ENCODE results near the gene P2RX3. TPM values are rescaled to one million over a fixed set of nuclear protein-coding genes. Genes with fewer than 3 reads are reported as not detected.
"Not testable (repeated sequence)": the region's sequence is repeated elsewhere in the genome, so short reads cannot be mapped to it uniquely, and the experiment has no call there.

Gene P2RX3
- total RNA-seq, 2 experiments from 2014 or later = not detected

GRCh38 chr11:57358991-57359390 is 20.8 kb downstream of the P2RX3 start:
- DNase-seq = no peak
- POLR2A ChIA-PET = no interaction called here
- ATAC-seq = no peak
- Mint-ChIP-seq H3K4me1 (ENCODE audit: low read depth) (no peaks in the 10 kb centered on the region), H3K9me3 (ENCODE audit: insufficient read depth) (no peaks in the 10 kb centered on the region), H3K27me3 (ENCODE audit: low read depth) (peaks cover 19% of the 10 kb centered on the region), H3K4me3 (no peak overlapping the region), H3K27ac (no peak overlapping the region), H3K36me3 (ENCODE audit: low read depth) (no peaks in the 10 kb centered on the region)
- CTCF ChIA-PET = interaction anchor here (1.4 kb wide), 2 partner anchors 72 to 125 kb away, joined by 3 to 4 read pairs; no protein-coding TSS in a partner anchor

- Mint-ChIP-seq H3K9me3 (ENCODE audit: insufficient read depth) (no peaks in the 10 kb centered on the region), H3K27ac (no peak overlapping the region), H3K27me3 (ENCODE audit: low read depth) (peaks cover 19% of the 10 kb centered on the region), H3K4me3 (no peak overlapping the region), H3K36me3 (ENCODE audit: low read depth) (no peaks in the 10 kb centered on the region), H3K4me1 (ENCODE audit: low read depth) (no peaks in the 10 kb centered on the region)
- CTCF ChIA-PET = interaction anchor here (0.8 to 1.4 kb wide), 3 partner anchors 71 to 134 kb away, joined by 3 to 4 read pairs (median 3); no protein-coding TSS in a partner anchor
- POLR2A ChIA-PET = no interaction called here
- no peak for DNase-seq
- no peak for ATAC-seq
Observed at GRCh38 chr11:57359396-57359795, 21.2 kb downstream of the P2RX3 start.

- Mint-ChIP-seq H3K4me3 (no peak overlapping the region), H3K27me3 (ENCODE audit: low read depth) (peaks cover 13% of the 10 kb centered on the region), H3K4me1 (ENCODE audit: low read depth) (no peaks in the 10 kb centered on the region), H3K9me3 (ENCODE audit: insufficient read depth) (no peaks in the 10 kb centered on the region), H3K36me3 (ENCODE audit: low read depth) (no peaks in the 10 kb centered on the region), H3K27ac (no peak overlapping the region)
- POLR2A ChIA-PET = no interaction called here
- no peak for DNase-seq
- no peak for ATAC-seq
- CTCF ChIA-PET = interaction anchor here (0.8 to 1.9 kb wide), 5 partner anchors 14 to 133 kb away, joined by 3 to 7 read pairs (median 3); partner anchors contain the start of gene RTN4RL2
Observed at GRCh38 chr11:57359896-57360690, 21.9 kb downstream of the P2RX3 start.

- no peak for DNase-seq
- Mint-ChIP-seq H3K9me3 (ENCODE audit: insufficient read depth) (no peaks in the 10 kb centered on the region), H3K27me3 (ENCODE audit: low read depth) (peaks cover 12% of the 10 kb centered on the region), H3K4me1 (ENCODE audit: low read depth) (no peaks in the 10 kb centered on the region), H3K27ac (no peak overlapping the region), H3K36me3 (ENCODE audit: low read depth) (no peaks in the 10 kb centered on the region), H3K4me3 (no peak overlapping the region)
- POLR2A ChIA-PET = interaction anchor here (1.1 kb wide), 1 partner anchor 15 kb away, joined by 3 read pairs; no protein-coding TSS in a partner anchor
- CTCF ChIA-PET = interaction anchor here (1.0 to 1.9 kb wide), 2 partner anchors 15 to 99 kb away, joined by 3 to 7 read pairs; partner anchors contain the start of gene RTN4RL2
- ATAC-seq = no peak
Observed at GRCh38 chr11:57360991-57361390, 22.8 kb downstream of the P2RX3 start.

- not testable (repeated sequence) for H3K27me3 Mint-ChIP-seq (ENCODE audit: low read depth); H3K4me1 Mint-ChIP-seq (ENCODE audit: low read depth); H3K36me3 Mint-ChIP-seq (ENCODE audit: low read depth); ATAC-seq; H3K4me3 Mint-ChIP-seq; H3K27ac Mint-ChIP-seq; H3K9me3 Mint-ChIP-seq (ENCODE audit: insufficient read depth); DNase-seq
- CTCF ChIA-PET = interaction anchor here (1.9 kb wide), 1 partner anchor 16 kb away, joined by 7 read pairs; no protein-coding TSS in a partner anchor
- POLR2A ChIA-PET = interaction anchor here (1.1 kb wide), 1 partner anchor 16 kb away, joined by 3 read pairs; no protein-coding TSS in a partner anchor
Observed at GRCh38 chr11:57361420-57361819, 23.3 kb downstream of the P2RX3 start.

- Mint-ChIP-seq H3K36me3 (ENCODE audit: low read depth) (no peaks in the 10 kb centered on the region), H3K4me3 (no peak overlapping the region), H3K27ac (no peak overlapping the region), H3K27me3 (ENCODE audit: low read depth) (peaks cover 3% of the 10 kb centered on the region), H3K4me1 (ENCODE audit: low read depth) (no peaks in the 10 kb centered on the region), H3K9me3 (ENCODE audit: insufficient read depth) (no peaks in the 10 kb centered on the region)
- ChIA-PET CTCF (interaction anchor here (0.8 to 1.9 kb wide), 4 partner anchors 12 to 131 kb away, joined by 3 to 7 read pairs (median 4); no protein-coding TSS in a partner anchor), POLR2A (interaction anchor here (1.1 kb wide), 1 partner anchor 16 kb away, joined by 3 read pairs; no protein-coding TSS in a partner anchor)
- DNase-seq = no peak
- ATAC-seq = no peak
Observed at GRCh38 chr11:57361926-57362325, 23.8 kb downstream of the P2RX3 start.

- ChIA-PET POLR2A (no interaction called here), CTCF (interaction anchor here (1.1 to 1.9 kb wide), 4 partner anchors 15 to 130 kb away, joined by 3 to 5 read pairs (median 3); no protein-coding TSS in a partner anchor)
- H3K4me1 Mint-ChIP-seq (ENCODE audit: low read depth) = no peaks in the 10 kb centered on the region
- DNase-seq = no peak
- no peaks in the 10 kb centered on the region for H3K36me3 Mint-ChIP-seq (ENCODE audit: low read depth)
- H3K9me3 Mint-ChIP-seq (ENCODE audit: insufficient read depth) = no peaks in the 10 kb centered on the region
- H3K4me3 Mint-ChIP-seq = no peak overlapping the region
- no peak overlapping the region for H3K27ac Mint-ChIP-seq
- H3K27me3 Mint-ChIP-seq (ENCODE audit: low read depth) = peaks cover 3% of the 10 kb centered on the region
- no peak for ATAC-seq
Observed at GRCh38 chr11:57363131-57364080, 25.3 kb downstream of the P2RX3 start.

GRCh38 chr11:57364851-57365660 is 26.9 kb downstream of the P2RX3 start:
- H3K9me3 Mint-ChIP-seq (ENCODE audit: insufficient read depth) = no peaks in the 10 kb centered on the region
- DNase-seq (no peak), ATAC-seq (no peak)
- peak overlapping the region; percentile 33 for H3K27ac Mint-ChIP-seq
- H3K27me3 Mint-ChIP-seq (ENCODE audit: low read depth) = peaks cover 3% of the 10 kb centered on the region
- ChIA-PET POLR2A (no interaction called here), CTCF (no interaction called here)
- H3K4me3 Mint-ChIP-seq = no peak overlapping the region
- no peaks in the 10 kb centered on the region for H3K4me1 Mint-ChIP-seq (ENCODE audit: low read depth)
- no peaks in the 10 kb centered on the region for H3K36me3 Mint-ChIP-seq (ENCODE audit: low read depth)

DNA sequence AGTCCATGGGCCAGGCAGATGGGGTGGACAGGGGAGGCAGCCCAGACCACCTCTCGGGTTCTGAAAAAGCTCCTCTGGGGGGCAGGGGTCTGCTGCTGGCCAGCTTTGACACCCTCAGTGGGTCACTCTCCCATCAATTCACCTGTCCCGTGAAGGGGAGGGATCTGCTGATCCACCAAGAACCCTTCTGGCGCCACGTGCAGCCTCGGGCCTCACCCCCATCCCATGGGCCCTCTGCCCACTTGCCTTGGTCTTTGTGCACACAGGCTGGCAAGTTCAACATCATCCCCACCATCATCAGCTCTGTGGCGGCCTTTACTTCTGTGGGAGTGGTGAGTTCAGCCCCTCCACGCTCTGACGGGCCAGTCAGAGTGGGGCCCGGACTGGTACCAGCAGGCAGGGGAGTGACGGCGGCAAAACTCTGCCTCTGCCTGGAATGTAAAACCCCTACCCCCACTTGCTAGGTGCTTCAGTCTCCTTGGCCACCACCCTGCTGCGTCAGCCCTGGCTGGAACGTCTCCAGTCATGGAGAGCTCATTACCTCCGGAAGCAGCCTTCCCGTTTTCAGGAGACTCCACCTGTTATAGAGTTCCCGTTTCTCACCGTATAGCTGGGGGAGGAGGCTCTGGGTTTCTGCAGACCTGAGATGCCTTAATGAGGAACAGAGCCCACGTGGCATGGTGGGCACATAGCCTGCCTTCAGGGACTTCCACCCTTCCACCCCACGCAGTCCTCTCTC is 30.1 kb downstream of the P2RX3 start:
- Mint-ChIP-seq H3K36me3 (ENCODE audit: low read depth) (no peaks in the 10 kb centered on the region), H3K27ac (no peak overlapping the region), H3K9me3 (ENCODE audit: insufficient read depth) (no peaks in the 10 kb centered on the region), H3K4me1 (ENCODE audit: low read depth) (no peaks in the 10 kb centered on the region), H3K27me3 (ENCODE audit: low read depth) (no peaks in the 10 kb centered on the region), H3K4me3 (no peak overlapping the region)
- ATAC-seq (no peak), DNase-seq (no peak)
- ChIA-PET CTCF (no interaction called here), POLR2A (no interaction called here)

DNA sequence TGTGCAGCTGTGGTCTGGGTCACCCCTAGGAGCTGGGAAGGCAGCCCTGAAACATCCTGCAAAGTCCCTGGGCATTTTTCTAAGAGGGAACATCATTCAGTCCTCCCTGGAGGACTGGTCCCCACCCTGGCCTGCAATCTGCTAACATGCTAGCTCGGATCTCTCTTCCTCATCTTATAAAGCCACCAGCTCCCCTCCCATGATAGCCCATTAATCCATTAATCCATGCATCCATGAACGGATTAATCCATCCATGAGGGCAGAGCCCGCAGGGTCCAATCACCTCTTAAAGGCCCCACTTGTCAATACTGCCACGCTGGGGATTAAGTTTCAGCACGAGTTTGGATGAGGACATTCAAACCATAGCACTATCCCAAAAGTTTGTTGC is 30.7 kb downstream of the P2RX3 start:
- Mint-ChIP-seq H3K4me3 (no peak overlapping the region), H3K27me3 (ENCODE audit: low read depth) (no peaks in the 10 kb centered on the region), H3K36me3 (ENCODE audit: low read depth) (no peaks in the 10 kb centered on the region), H3K9me3 (ENCODE audit: insufficient read depth) (no peaks in the 10 kb centered on the region), H3K27ac (no peak overlapping the region), H3K4me1 (ENCODE audit: low read depth) (no peaks in the 10 kb centered on the region)
- no peak for ATAC-seq
- DNase-seq = no peak
- POLR2A ChIA-PET = no interaction called here
- CTCF ChIA-PET = no interaction called here

- ChIA-PET CTCF (no interaction called here), POLR2A (no interaction called here)
- DNase-seq (no peak), ATAC-seq (no peak)
- no peaks in the 10 kb centered on the region for H3K9me3 Mint-ChIP-seq (ENCODE audit: insufficient read depth)
- H3K27me3 Mint-ChIP-seq (ENCODE audit: low read depth) = no peaks in the 10 kb centered on the region
- no peak overlapping the region for H3K27ac Mint-ChIP-seq
- no peaks in the 10 kb centered on the region for H3K4me1 Mint-ChIP-seq (ENCODE audit: low read depth)
- H3K4me3 Mint-ChIP-seq = no peak overlapping the region
- H3K36me3 Mint-ChIP-seq (ENCODE audit: low read depth) = no peaks in the 10 kb centered on the region
Observed at GRCh38 chr11:57370251-57370650, 32.1 kb downstream of the P2RX3 start.
